OCI-LY3 (cell line): ENCODE results near the gene PTHLH.

ENCODE experiments used
- H2AFZ ChIP-seq: fragments of 200-600, 300-600 bp; shearing (Covaris generic); 2 replicates; pipeline ENCODE4 v1.6.0; 2014; ENCODE audit warnings: antibody characterized with exemption, low read depth, low read length
- H3K27ac ChIP-seq: fragments of 200-600, 300-600 bp; sonication (generic); 2 replicates; pipeline ENCODE4 v1.5.1; 2014; ENCODE audit warnings: mild to moderate bottlenecking, low read length, moderate library complexity, mixed read lengths
- H3K27me3 ChIP-seq: fragments of 200-600, 300-600 bp; sonication (generic); 2 replicates; pipeline ENCODE4 v1.6.1; 2014; ENCODE audit warnings: low read depth, low read length, mixed read lengths
- H3K36me3 ChIP-seq: fragments of 200-600, 300-600 bp; sonication (generic); replicated peaks from 2 replicates; pipeline ENCODE3; 2014; ENCODE audit warnings: low read depth, low read length, mixed read lengths
- H3K4me1 ChIP-seq: fragments of 300-600, 200-600 bp; sonication (generic); 2 replicates; pipeline ENCODE4 v1.6.1; 2014; ENCODE audit warnings: low read length, mixed read lengths
- H3K4me2 ChIP-seq: fragments of 200-600, 300-600 bp; sonication (generic); 2 replicates; pipeline ENCODE4 v1.6.1; 2014; ENCODE audit warnings: low read length, mixed read lengths
- H3K4me3 ChIP-seq: fragments of 300-600, 200-600 bp; sonication (generic); 2 replicates; pipeline ENCODE4 v1.5.1; 2014; ENCODE audit warnings: antibody characterized with exemption, mild to moderate bottlenecking, low read length, moderate library complexity
- H3K79me2 ChIP-seq: fragments of 300-600, 200-600 bp; shearing (Covaris generic); 2 replicates; pipeline ENCODE4 v1.6.1; 2014; ENCODE audit warnings: mild to moderate bottlenecking, low read length, mixed read lengths
- H3K9ac ChIP-seq: fragments of 300-600, 200-600 bp; shearing (Covaris generic); 2 replicates; pipeline ENCODE4 v1.6.0; 2014; ENCODE audit warnings: mild to moderate bottlenecking, low read length, moderate library complexity
- H3K9me3 ChIP-seq: fragments of 200-600, 300-600 bp; shearing (Covaris generic); 2 replicates; pipeline ENCODE4 v1.6.1; 2014; ENCODE audit warnings: low read length, mixed read lengths; ENCODE audit not compliant: insufficient read depth
- H4K20me1 ChIP-seq: fragments of 200-600, 300-600 bp; sonication (generic); 2 replicates; pipeline ENCODE4 v1.6.1; 2016; ENCODE audit warnings: low read length, mixed read lengths; ENCODE audit not compliant: insufficient read depth
- EZH2phosphoT487 ChIP-seq: fragments of 200-600 bp; shearing (Covaris generic); IDR thresholded peaks from 2 replicates; pipeline ENCODE4 v1.6.1; 2018; ENCODE audit warnings: antibody characterized with exemption, mixed run types, low read depth
- TF ChIP-seq, protein P1 (sequence below): fragments of 200-600, 300-600 bp; sonication (generic); IDR thresholded peaks from 2 replicates; pipeline ENCODE4 v1.5.1; 2014; ENCODE audit warnings: antibody characterized with exemption, low read length, low read depth

PTHLH gene

DNA sequence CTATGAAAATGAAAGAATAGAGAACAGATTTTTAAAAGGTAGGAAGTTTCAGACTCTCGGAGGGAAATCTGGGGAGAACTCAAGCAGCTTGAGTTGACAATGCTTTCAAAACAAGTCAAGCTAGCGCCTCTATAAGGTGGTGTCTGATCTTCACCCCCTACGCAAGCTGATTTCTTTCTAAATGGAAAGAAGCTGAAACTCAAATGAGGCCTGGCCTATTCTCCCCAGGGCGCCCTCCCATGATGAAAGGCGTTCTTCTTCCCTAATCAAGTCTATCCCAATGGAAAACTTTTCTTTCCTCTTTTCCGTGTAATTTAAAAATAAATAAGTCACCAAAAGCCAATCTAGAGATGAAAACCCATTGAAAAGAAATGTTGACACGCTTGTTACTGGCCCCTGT, 20.6 kb downstream of the PTHLH start:
- H3K4me3 ChIP-seq, result no peak overlapping the region
- no peak for TF ChIP-seq EZH2phosphoT487
- TF ChIP-seq, protein P1, sequence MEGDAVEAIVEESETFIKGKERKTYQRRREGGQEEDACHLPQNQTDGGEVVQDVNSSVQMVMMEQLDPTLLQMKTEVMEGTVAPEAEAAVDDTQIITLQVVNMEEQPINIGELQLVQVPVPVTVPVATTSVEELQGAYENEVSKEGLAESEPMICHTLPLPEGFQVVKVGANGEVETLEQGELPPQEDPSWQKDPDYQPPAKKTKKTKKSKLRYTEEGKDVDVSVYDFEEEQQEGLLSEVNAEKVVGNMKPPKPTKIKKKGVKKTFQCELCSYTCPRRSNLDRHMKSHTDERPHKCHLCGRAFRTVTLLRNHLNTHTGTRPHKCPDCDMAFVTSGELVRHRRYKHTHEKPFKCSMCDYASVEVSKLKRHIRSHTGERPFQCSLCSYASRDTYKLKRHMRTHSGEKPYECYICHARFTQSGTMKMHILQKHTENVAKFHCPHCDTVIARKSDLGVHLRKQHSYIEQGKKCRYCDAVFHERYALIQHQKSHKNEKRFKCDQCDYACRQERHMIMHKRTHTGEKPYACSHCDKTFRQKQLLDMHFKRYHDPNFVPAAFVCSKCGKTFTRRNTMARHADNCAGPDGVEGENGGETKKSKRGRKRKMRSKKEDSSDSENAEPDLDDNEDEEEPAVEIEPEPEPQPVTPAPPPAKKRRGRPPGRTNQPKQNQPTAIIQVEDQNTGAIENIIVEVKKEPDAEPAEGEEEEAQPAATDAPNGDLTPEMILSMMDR, result no peak
- H3K27me3 ChIP-seq, result no peaks in the 10 kb centered on the region
- no peaks in the 10 kb centered on the region for H3K9me3 ChIP-seq
- no peaks in the 10 kb centered on the region for H4K20me1 ChIP-seq
- H3K27ac ChIP-seq, result no peak overlapping the region
- H3K79me2 ChIP-seq, result no peaks in the 10 kb centered on the region
- H3K36me3 ChIP-seq, result no peaks in the 10 kb centered on the region
- no peak overlapping the region for H2AFZ ChIP-seq
- H3K4me2 ChIP-seq, result no peak overlapping the region
- H3K9ac ChIP-seq, result no peak overlapping the region
- no peaks in the 10 kb centered on the region for H3K4me1 ChIP-seq

DNA sequence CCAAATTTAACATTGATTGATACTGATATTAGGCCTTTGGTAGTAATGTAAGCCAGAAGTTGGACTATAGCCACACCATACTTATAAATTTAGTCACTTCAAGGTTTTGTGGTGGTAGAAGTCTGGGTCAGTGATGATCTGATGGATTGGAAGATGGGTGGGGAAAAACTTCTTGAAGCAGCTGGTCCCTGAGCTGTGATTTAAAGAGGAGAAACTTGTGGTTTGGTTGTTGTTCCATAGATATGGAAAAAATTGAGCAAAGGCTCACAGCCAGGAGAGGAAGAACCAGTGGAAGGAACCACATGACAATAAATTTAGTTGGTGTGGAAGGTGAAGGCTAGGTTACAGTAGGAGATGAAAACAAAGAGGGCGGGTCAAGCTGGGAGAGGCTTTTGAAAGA, 26.1 kb downstream of the PTHLH start:
- Histone ChIP-seq H3K4me2 (no peak overlapping the region), H3K9ac (no peak overlapping the region), H4K20me1 (no peaks in the 10 kb centered on the region), H3K79me2 (no peaks in the 10 kb centered on the region), H3K36me3 (no peaks in the 10 kb centered on the region), H3K27ac (no peak overlapping the region), H3K27me3 (no peaks in the 10 kb centered on the region), H3K4me1 (no peaks in the 10 kb centered on the region), H3K4me3 (no peak overlapping the region), H3K9me3 (no peaks in the 10 kb centered on the region), H2AFZ (no peak overlapping the region)
- TF ChIP-seq EZH2phosphoT487, result no peak
- TF ChIP-seq, protein P1, result no peak

DNA sequence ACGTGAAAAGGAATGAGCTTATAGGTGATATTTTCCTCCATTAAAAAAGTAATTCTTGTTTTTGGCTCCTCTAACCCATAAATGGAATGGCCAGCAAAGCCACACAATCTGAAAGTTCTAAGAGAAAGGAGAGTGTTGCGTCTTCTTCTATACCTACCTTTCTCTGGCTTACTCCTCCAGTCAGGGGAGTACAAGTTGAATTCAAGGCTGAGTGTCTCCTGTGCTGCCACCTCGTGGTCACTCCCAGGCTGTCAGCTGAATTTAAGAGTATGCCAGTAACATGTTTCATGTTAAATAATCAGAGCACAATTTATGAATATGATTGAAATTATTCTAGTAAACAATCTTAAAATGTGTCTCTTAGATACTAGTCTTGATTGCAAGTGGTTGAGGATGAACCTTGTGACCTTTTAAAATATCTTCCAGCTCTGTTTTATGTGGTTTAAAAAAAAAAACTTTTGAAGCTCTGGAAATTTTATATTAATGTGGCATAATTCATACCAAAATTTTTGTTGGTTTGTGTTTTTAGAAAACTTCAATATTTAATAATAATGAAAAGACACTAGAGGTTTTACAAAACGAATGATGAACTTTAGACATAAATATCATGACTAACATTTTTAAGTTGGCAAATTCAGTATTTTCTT, 31.7 kb downstream of the PTHLH start:
- Histone ChIP-seq H3K9me3 (no peaks in the 10 kb centered on the region), H3K79me2 (no peaks in the 10 kb centered on the region), H3K36me3 (no peaks in the 10 kb centered on the region), H3K27me3 (no peaks in the 10 kb centered on the region), H3K27ac (no peak overlapping the region), H3K4me3 (no peak overlapping the region), H2AFZ (peak overlapping the region; percentile 63; the same call in 1 of the 2 replicates), H3K9ac (no peak overlapping the region), H3K4me2 (peak overlapping the region; percentile 26; the same call in 1 of the 2 replicates), H3K4me1 (no peaks in the 10 kb centered on the region), H4K20me1 (no peaks in the 10 kb centered on the region)
- TF ChIP-seq, protein P1, result peak; percentile 94
- TF ChIP-seq EZH2phosphoT487, result no peak

DNA sequence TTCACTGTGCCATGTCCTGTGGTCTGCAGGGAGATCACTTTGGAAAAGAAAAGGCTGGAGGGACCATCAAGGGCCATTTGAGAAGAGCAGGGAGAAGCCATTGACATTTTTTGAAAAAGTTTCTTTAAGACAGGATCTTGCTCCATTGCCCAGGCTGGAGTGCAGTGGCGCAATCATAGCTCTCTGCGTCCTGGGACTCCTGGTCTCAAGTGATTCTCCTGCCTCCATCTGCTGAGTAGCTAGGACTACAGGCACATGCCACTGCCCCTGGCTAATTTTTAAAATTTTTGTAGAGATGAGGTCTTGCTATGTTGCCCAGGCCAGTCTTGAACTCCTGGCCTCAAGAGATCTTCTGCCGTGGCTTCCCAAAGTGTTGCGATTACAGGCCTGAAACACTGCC, 32.3 kb downstream of the PTHLH start:
- no peaks in the 10 kb centered on the region for H4K20me1 ChIP-seq
- H3K27ac ChIP-seq, result no peak overlapping the region
- H3K27me3 ChIP-seq, result no peaks in the 10 kb centered on the region
- H2AFZ ChIP-seq, result no peak overlapping the region
- no peak overlapping the region for H3K4me3 ChIP-seq
- H3K9ac ChIP-seq, result no peak overlapping the region
- H3K9me3 ChIP-seq, result no peaks in the 10 kb centered on the region
- no peaks in the 10 kb centered on the region for H3K36me3 ChIP-seq
- H3K4me2 ChIP-seq, result 0 out of 2 replicates have a peak overlapping the region, but pooled peaks have one; percentile 26
- TF ChIP-seq, protein P1, result no peak
- no peak for TF ChIP-seq EZH2phosphoT487
- no peaks in the 10 kb centered on the region for H3K79me2 ChIP-seq
- H3K4me1 ChIP-seq, result no peaks in the 10 kb centered on the region
